Ovary (tissue), 3 donors: ENCODE results near the gene RGS7.

Experiments
- EP300 ChIP-seq: sonication (generic); formaldehyde crosslinking; IDR thresholded peaks from one replicate; pipeline ENCODE4 v1.6.1; 2017; ENCODE audit warnings: antibody characterized with exemption
- POLR2A ChIP-seq: fragments of 450-650 bp; IDR thresholded peaks from one replicate; pipeline ENCODE4 v1.6.1; 2017; ENCODE audit warnings: antibody characterized with exemption, mild to moderate bottlenecking, moderate library complexity
- TF ChIP-seq, protein P1 (sequence below), 3 donors: fragments of 450-650 bp in 2 of 3; fragments of 200-600 bp in 1 of 3; IDR thresholded peaks; one replicate each; pipeline versions ENCODE4 v1.5.1 to v1.8.0; 2016 to 2022; ENCODE audit warnings: antibody characterized with exemption in 3 of 3, mild to moderate bottlenecking in 1 of 3
- donor health status: DM: no; HTN: no; CAD: no.

DNA sequence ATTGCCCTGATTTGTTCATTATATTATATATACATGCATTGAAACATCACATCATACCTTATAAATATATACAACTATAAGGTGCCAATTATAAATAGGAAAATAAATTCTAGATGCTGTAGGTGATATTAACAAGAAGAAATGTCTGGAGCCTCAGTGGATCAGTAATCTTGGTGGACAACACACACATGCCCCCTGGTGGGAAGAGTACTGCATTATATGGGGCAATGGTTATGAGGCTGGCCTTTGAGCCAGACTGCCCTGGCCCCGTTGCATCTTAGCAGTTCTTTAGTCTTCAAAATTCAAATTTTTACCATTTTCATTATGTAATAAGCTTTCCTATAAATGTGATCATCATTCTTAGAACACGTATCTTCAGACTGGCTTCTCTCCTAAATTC lies 410.1 kb downstream of the RGS7 start:
- TF ChIP-seq, protein P1, sequence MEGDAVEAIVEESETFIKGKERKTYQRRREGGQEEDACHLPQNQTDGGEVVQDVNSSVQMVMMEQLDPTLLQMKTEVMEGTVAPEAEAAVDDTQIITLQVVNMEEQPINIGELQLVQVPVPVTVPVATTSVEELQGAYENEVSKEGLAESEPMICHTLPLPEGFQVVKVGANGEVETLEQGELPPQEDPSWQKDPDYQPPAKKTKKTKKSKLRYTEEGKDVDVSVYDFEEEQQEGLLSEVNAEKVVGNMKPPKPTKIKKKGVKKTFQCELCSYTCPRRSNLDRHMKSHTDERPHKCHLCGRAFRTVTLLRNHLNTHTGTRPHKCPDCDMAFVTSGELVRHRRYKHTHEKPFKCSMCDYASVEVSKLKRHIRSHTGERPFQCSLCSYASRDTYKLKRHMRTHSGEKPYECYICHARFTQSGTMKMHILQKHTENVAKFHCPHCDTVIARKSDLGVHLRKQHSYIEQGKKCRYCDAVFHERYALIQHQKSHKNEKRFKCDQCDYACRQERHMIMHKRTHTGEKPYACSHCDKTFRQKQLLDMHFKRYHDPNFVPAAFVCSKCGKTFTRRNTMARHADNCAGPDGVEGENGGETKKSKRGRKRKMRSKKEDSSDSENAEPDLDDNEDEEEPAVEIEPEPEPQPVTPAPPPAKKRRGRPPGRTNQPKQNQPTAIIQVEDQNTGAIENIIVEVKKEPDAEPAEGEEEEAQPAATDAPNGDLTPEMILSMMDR (IDR thresholded peaks at IDR 0.05) = no peak
- TF ChIP-seq POLR2A (no peak), EP300 (no peak)
